T-helper 9 cell (primary cell): Measurements from ENCODE around the gene DENND5B.
"Not testable (repeated sequence)": the region's sequence is repeated elsewhere in the genome, so short reads cannot be mapped to it uniquely, and the experiment has no call there.

Experiments
- DNase-seq: peaks from one replicate; pipeline ENCODE4 v3.0.0-alpha.2; 2020

DENND5B gene

GRCh38 chr12:31499567-31499966 lies 91.4 kb downstream of the DENND5B start:
- DNase-seq, result no peak

DNA sequence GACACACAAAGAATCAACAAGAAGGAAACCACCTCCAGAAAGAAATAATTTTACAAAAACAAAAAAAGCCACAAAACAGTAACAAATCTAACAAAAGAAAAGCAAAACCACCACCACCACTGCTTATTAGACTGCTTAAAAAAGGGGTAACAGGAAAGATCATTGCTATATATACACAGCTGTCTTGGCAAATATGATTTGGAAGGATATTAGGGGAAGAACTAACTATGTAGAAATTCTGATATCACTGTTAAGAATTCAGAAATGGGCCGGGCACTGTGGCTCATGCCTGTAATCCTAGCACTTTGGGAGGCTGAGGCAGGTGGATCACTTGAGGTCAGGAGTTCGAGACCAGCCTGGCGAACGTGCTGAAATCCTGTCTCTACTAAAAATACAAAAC lies 92.5 kb downstream of the DENND5B start:
- no peak for DNase-seq

DNA sequence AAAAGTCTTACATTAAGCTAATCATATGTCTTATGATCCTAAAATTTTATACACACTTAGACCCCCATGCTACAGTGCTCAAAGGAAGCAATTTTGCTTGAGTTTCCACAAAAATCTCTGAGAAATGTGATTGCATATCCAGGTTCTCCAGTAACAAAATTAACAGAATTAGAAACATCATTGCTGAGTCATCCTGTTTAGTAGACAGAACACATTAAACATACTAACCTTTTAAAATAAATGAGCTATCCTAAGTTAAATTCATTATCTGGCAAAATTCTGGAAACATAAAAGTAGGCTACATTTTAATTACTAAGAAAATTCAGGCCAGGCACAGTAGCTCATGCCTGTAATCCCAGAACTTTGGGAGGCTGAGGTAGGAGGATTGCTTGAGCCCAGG lies 94.7 kb downstream of the DENND5B start:
- DNase-seq, result no peak

- no peak for DNase-seq
Observed at GRCh38 chr12:31494455-31494854, 96.5 kb downstream of the DENND5B start.

DNA sequence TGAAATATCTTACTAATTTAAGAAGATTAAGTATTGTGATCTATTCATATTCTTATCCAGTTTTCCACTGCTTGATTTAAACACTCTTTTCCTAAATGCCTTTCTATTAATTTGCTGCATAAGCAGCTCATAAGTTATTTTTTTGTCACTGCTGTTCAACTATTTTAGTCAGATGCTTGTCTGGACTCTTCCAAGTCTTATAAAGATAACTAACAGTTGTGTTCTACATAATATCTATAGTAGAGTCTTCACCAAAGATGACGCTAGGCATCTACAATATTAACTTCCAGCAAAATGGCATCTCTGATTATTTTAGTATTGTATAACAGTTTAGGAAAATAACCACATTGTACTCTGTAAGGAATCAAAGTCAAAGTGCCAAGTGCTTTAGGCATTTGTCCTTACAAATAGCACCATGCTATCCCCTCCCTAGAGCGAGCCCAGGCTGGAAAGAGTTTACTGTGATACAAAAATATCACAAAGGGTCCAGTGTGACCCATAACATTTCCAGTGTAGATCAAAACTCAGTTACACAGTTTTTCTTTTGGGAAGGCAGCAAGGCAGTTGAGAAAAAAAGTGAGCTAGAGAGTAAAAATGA lies 98.2 kb downstream of the DENND5B start:
- DNase-seq, result no peak

DNA sequence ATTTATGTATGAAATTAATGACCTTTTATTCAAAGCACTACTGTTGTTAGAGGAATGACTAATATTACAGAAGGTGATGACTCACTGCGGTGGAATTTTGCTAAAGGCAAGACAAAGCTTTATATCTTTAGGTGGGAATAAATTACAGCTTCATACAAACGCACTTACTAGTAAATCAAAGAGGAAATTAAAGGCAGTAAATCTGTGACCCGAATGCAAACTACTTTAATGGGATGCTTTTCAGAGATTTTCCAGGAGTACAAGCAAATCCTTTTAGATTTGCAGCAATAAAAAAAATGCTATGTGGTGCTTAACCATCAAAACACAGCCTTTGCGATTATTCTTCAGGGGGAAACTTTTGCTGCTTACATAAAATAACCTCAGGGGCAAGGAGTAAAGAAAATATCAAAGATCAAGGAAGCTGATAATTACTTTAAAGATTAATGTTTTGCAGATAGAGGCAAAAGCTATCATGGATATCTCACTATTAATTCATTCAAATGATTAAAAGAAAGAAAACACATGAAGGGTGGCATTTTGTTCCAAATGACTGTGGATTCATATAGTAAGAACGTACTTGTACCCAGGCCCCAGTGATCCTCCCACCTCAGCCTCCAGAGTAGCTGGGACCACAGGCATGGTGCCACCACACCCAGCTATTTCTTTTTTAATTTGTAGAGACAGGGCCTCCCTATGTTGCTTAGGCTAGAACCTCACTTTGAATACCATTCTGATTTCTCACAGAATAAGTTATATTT lies 98.9 kb downstream of the DENND5B start:
- no peak for DNase-seq

GRCh38 chr12:31491241-31491794 lies 99.6 kb downstream of the DENND5B start:
- DNase-seq, result no peak

GRCh38 chr12:31488737-31489338 lies 102.1 kb downstream of the DENND5B start:
- no peak for DNase-seq

DNA sequence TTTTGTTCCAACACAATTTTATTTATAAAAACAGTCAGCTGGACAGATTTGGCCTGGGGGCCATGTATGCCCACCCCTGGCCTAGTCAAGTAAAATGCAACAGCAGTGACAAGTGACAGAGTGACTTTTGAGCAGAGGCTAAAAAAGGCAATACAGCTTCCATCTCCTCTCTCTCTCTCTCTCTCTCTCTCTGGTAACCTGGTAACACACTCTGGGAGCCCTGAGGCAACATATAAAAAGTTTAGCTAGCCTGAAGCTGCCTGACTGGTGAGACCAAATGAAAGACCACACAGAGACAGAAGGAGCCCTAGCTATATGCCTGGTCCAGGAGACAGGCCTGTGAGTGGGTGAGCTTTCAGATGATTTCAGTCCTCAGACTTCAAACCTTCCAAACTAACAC lies 105.4 kb downstream of the DENND5B start:
- DNase-seq, result no peak

- no peak for DNase-seq
Observed at GRCh38 chr12:31482816-31483215, 108.1 kb downstream of the DENND5B start.

DNA sequence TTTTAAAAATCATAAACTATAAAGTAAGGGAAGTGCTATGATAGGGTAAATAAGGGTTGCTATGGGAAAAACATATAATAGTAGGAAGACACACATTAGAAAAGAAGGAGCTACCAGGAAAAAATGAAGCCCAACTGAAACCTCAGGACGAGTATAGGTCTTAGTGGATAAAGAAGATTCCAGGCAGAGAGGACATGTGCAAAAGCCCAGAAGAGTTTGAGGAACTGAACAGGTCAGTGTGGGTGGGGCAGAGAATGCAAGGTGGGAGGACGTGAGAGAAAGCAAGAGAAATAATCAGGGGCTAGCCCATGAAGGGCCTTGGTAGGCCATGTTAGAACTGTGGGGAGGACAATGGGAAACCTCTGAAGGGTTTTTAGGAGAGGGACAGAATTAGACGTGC lies 109.5 kb downstream of the DENND5B start:
- no peak for DNase-seq

DNA sequence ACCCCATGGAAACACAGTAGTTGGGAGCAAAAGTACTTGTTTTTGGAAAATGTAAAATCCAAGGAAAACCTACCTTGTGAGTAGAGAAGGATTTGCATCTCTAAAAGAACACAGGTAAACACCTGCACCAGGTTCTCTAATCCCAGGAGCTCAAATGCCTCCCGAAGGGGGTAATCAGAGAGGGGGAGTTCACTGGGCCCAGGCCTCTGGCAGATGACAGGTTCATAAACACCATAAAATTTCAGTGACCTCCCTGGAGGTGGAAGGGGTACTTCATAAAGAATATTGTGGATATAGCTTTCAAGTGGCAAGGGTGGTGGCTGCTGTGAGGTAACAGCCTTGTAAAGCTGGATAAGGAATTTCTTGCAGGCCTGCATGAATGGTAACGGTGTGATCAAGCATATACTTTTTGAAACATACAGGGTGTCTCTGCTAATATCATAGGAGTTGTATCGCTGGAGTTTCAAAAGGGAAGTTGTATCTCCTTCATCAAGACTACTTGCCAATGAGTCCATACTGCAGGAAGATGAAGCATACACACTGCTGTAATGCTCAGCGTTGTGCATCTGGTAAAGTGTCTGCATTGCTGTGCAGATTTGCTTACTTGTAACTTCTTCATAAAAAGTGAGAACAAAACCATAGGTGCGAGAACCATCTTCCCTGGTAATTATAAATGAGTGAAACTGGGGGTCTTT lies 111.3 kb downstream of the DENND5B start:
- DNase-seq, result no peak

DNA sequence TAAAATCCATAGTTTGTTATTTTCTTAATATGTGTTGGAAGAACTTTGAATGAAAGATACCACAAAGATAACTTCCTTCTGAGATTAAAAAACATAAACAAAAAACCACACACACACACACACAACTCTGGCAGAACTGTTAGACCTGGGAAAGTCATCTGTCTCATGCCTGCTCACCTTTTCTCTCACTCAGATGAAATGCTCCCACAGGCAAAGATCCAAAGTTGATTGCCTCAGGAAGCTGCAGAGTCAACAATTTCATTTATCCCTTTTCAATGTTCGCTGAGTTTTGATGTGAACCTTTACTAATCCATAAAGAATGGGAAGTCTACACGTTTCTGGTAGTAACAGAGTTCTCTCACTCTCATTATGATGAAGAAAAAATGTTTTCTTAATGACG lies 112.0 kb downstream of the DENND5B start:
- no peak for DNase-seq

DNA sequence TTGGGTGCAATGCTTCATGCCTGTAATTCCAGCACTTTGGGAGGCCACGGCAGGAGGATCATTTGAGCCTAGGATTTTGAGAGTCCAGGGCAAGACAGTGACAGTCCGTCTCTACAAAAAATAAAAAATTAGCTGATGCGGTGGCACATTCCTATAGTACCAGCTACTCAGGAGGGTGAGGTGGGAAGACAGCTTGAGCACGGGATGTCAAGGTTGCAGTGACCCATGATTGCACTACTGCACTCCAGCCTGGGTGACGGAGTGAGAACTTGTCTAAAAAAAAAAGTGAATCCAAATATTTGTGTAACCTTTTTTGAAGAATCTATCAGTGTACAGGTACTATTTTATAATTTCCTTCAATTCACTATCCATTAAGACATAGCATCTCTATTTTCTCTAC lies 112.5 kb downstream of the DENND5B start:
- no peak for DNase-seq

GRCh38 chr12:31477687-31478086 lies 113.2 kb downstream of the DENND5B start:
- no peak for DNase-seq

DNA sequence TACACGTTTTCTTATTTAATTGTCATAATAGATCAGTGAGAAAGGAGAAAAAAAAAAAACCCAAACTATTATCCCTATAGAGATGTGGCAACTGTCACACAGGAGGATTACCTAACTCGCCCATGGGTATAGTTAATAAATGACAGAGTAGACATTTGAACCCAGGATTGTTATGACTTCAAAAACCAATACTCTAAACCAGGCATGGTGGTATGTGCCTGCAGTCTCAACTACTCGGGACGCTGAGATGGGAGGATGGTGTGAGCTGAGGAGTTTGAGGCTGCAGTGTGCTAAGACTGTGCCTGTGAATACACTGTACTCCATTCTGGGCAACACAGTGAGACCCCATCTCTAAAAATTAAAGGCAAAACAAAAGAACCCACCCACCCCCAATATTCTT lies 114.5 kb downstream of the DENND5B start:
- DNase-seq, result no peak

GRCh38 chr12:31475610-31476009 lies 115.3 kb downstream of the DENND5B start:
- DNase-seq, result not testable (repeated sequence)

- DNase-seq, result no peak
Observed at GRCh38 chr12:31474751-31475150, 116.2 kb downstream of the DENND5B start.

- no peak for DNase-seq
Observed at GRCh38 chr12:31471823-31472222, 119.1 kb downstream of the DENND5B start.

GRCh38 chr12:31471051-31471450 lies 119.9 kb downstream of the DENND5B start:
- no peak for DNase-seq

GRCh38 chr12:31470459-31470858 lies 120.5 kb downstream of the DENND5B start:
- DNase-seq, result no peak

DNA sequence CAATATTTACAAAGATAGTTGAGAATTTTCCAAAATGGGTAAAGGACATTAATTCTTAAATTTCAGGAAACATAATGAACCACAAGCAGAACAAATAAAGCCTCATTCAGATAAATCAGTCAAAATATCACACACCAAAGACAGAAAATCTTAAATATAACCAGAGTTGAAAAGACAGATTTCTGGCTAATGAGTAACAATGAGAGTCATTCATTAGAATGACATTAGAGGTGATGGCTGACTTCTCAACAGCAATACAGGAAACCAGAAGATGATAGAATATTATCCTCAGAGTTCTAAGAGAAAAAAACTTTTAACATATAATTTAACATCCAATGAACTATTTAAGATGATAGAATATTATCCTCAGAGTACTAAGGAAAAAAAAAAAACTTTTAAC lies 124.2 kb downstream of the DENND5B start:
- DNase-seq, result no peak

DNA sequence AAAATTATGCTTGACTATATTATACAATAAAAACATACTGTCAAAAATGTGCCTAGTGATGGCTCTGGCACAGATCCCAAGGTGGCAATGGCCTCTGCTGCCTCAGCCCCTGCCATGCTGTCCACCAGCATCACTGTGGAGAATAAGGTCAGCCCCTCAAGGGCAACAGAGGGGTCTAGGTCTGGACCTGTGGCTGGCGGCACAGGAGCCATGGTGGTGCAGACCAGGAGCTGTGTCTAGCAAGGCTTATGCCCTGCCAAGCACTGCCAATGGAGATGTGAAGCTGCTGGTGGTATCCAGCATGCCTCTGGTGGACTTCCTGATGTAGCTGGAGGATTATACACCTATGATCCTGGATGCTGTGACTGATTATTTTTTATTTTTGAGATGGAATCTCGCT lies 125.9 kb downstream of the DENND5B start:
- no peak for DNase-seq
